Neural crest cell (in vitro differentiated cells): ENCODE measurements around the gene BTN2A1. TPM values are rescaled to one million over a fixed set of nuclear protein-coding genes. Genes with fewer than 3 reads are reported as not detected.
A peak's percentile ranks its signal among the peaks of the same experiment; 100 is the strongest.

ENCODE experiments used
- DNase-seq: peaks from one replicate; pipeline ENCODE4 v3.0.0; 2021; ENCODE audit warnings: low read depth, mixed read lengths, low spot score
- H3K27ac Mint-ChIP-seq: one replicate; pipeline ENCODE4 v1.8.0; 2021; ENCODE audit warnings: mild to moderate bottlenecking, mixed read lengths; ENCODE audit not compliant: unreplicated experiment
- H3K27me3 Mint-ChIP-seq: 2 replicates; pipeline ENCODE4 v1.8.0; 2021; ENCODE audit warnings: low read depth, mild to moderate bottlenecking, mixed read lengths
- H3K36me3 Mint-ChIP-seq: 2 replicates; pipeline ENCODE4 v1.8.0; 2021; ENCODE audit warnings: low read depth, mild to moderate bottlenecking, mixed read lengths
- H3K4me1 Mint-ChIP-seq: 2 replicates; pipeline ENCODE4 v1.8.0; 2021; ENCODE audit warnings: mixed read lengths
- H3K4me3 Mint-ChIP-seq: one replicate; pipeline ENCODE4 v1.8.0; 2021; ENCODE audit warnings: mild to moderate bottlenecking, mixed read lengths
- H3K9me3 Mint-ChIP-seq: 2 replicates; pipeline ENCODE4 v1.8.0; 2021; ENCODE audit warnings: mixed read lengths
- total RNA-seq: library from RNA; stranded (reverse); gene quantifications from 2 replicates; pipeline ENCODE4 v1.2.1, GENCODE V29; 2021
- TF ChIP-seq, protein P1 (sequence below): fragments of 200-600 bp; sonication (generic); conservative IDR thresholded peaks from 2 replicates; pipeline ENCODE4 v1.5.0; 2021; ENCODE audit warnings: antibody characterized with exemption, mild to moderate bottlenecking

BTN2A1 gene
- total RNA-seq, 1 donor from 2014 or later, result 25.2 TPM

DNA sequence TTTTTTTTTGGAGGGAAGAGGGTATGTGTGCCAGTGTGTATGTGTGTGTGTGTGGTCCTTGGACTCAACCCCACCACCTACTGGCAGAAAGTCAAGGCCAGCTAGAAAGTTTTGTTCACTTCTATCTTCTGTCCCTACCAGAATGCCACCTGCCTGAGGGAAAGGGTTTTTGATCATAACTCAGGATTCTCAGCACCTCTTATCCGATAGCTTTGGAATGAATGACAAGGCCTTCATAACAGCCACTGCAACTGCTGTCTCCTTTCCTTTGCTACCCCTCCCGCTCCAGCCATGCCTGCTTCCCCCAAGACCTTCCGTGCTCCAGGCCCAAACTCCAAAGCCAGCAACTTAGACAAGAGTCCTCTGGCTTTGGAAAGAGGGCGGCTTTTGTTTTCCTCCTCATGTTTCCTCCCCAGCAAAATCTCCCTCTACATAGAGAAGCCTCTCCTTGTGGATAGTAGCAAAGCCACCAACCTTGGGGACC, 37.0 kb upstream of the BTN2A1 start:
- no peaks in the 10 kb centered on the region for H3K27me3 Mint-ChIP-seq
- H3K9me3 Mint-ChIP-seq, result peaks cover 12% of the 10 kb centered on the region
- DNase-seq, result peak; percentile 23
- no peak overlapping the region for H3K27ac Mint-ChIP-seq
- peaks cover 33% of the 10 kb centered on the region for H3K4me1 Mint-ChIP-seq
- TF ChIP-seq, protein P1, sequence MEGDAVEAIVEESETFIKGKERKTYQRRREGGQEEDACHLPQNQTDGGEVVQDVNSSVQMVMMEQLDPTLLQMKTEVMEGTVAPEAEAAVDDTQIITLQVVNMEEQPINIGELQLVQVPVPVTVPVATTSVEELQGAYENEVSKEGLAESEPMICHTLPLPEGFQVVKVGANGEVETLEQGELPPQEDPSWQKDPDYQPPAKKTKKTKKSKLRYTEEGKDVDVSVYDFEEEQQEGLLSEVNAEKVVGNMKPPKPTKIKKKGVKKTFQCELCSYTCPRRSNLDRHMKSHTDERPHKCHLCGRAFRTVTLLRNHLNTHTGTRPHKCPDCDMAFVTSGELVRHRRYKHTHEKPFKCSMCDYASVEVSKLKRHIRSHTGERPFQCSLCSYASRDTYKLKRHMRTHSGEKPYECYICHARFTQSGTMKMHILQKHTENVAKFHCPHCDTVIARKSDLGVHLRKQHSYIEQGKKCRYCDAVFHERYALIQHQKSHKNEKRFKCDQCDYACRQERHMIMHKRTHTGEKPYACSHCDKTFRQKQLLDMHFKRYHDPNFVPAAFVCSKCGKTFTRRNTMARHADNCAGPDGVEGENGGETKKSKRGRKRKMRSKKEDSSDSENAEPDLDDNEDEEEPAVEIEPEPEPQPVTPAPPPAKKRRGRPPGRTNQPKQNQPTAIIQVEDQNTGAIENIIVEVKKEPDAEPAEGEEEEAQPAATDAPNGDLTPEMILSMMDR, result peak; percentile 60
- peaks cover 18% of the 10 kb centered on the region for H3K36me3 Mint-ChIP-seq
- no peak overlapping the region for H3K4me3 Mint-ChIP-seq

DNA sequence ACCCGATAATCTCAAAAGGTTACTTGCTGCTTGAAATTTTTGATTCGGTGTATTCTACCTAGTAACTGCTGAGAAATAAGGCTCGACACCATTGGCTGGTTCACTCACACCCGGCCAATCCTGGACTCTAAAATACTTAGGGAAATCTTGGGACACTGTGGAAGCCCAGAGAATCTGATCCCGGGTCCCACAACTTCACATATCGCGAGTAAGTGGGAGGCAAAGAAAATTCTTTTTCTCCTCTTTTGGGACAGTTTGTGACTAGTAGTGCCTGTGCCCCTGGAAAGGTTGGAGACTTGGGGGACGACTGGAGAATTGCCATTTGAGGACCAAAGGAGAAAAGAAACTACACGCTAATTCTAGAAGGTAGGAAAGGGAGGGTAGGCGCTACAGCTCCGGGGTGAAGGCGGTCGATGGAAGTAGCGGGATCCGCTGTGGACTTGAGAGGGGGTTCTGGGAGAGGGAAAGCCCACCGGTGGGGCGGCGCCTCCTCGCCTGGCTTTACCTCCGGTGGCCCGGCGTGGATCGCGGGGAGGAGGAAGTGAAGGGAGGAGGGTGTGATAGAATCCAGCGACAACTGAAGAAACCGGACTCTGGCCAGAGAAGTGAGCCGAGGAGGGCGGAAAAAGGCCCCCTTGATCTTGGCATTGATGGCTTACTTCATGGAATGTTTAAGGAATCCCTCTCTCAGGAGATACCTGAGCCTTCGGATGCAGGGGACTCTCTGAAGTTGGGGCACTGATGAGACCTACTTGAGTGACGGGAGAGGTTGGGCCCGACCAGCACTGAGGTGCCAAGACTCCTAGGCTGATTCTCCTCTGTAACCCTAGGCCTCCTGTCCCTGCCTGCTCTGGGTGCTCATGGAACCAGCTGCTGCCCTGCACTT, 36.3 kb upstream of the BTN2A1 start:
- Mint-ChIP-seq H3K27me3 (no peaks in the 10 kb centered on the region), H3K27ac (no peak overlapping the region), H3K9me3 (peaks cover 10% of the 10 kb centered on the region), H3K36me3 (peaks cover 21% of the 10 kb centered on the region), H3K4me3 (no peak overlapping the region), H3K4me1 (peaks cover 33% of the 10 kb centered on the region)
- TF ChIP-seq, protein P1, result no peak
- DNase-seq, result peak; percentile 46

DNA sequence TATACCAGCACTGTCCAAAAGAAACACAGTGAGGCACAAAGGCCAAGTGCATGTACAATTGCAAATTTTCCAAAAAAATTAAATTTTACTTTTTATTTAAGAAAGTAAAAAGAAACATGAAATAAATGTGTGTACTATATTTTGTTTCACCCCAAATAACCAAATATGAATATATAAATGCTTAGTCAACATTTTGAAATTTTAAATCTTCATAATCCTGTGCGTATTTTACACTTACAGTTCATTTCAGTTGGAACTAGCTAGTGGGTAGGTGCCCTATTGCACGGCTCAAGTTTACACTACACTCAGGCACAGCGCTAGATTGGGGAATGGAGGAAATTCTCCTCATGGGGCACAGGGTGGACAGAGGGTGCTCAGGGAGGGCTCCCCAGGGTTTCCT, 35.4 kb upstream of the BTN2A1 start:
- Mint-ChIP-seq H3K27ac (no peak overlapping the region), H3K36me3 (peaks cover 25% of the 10 kb centered on the region), H3K27me3 (no peaks in the 10 kb centered on the region), H3K4me1 (peaks cover 33% of the 10 kb centered on the region), H3K4me3 (peak overlapping the region; percentile 73), H3K9me3 (peaks cover 7% of the 10 kb centered on the region)
- TF ChIP-seq, protein P1, result no peak
- DNase-seq, result no peak

DNA sequence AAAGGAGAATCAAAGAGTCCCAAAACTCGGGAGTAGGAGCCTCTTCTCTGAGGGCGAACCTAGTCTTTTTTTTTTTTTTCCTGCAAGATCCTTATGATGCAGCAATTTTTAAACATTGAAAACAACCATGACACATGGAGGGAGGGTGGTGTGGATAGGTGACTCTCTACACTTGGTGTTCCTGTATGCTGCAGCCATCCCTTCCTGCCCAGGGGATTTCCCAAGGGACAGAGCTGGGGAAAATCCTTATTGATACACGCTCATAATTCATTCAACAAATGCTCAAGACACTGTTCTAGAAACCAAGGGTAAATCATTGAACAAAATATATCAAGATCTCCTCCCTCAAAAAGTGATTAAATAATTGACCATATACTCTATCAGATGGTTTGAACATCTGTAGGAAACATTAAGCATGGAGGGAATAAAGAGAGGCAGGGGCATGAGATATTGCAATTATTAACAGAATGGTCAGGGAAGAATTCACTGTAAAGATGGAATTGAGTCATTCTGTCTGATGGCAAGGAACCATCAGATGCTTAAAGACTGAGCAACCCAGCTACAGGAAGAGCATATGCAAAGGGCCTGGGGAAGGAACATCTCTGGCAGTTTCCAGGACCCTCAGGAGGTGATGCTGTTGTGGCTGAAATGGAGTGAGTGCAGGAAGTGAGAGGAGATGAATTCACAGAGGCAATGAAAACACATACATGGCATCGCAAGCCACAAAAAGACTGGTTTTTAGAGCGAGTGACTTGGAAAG, 30.9 kb upstream of the BTN2A1 start:
- TF ChIP-seq, protein P1, result no peak
- H3K4me1 Mint-ChIP-seq, result peaks cover 30% of the 10 kb centered on the region
- no peak overlapping the region for H3K4me3 Mint-ChIP-seq
- H3K27me3 Mint-ChIP-seq, result no peaks in the 10 kb centered on the region
- H3K27ac Mint-ChIP-seq, result no peak overlapping the region
- peaks cover 50% of the 10 kb centered on the region for H3K36me3 Mint-ChIP-seq
- peaks cover 2% of the 10 kb centered on the region for H3K9me3 Mint-ChIP-seq
- DNase-seq, result no peak

DNA sequence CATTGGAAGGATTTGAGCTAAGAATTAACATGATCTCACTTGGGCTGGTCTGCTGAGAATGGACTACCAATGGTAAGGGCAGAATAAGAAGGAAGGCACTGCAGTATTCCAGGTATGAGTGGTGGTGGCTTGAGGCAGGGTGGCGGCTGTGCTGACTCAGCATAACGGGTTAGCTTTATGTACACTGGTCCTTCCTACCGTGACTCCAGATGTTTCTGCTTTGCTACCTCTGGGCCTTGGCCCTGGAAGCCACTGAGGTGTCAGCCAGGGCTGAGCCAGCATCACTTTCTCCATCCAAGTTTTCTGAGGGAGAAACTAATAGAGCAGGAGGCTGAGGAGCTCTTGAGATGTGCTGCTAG, 30.3 kb upstream of the BTN2A1 start:
- Mint-ChIP-seq H3K27me3 (no peaks in the 10 kb centered on the region), H3K36me3 (peaks cover 54% of the 10 kb centered on the region), H3K27ac (no peak overlapping the region), H3K9me3 (peaks cover 2% of the 10 kb centered on the region), H3K4me3 (no peak overlapping the region), H3K4me1 (peaks cover 25% of the 10 kb centered on the region)
- TF ChIP-seq, protein P1, result no peak
- DNase-seq, result no peak
